Measurements from ENCODE around the gene TRIM42.

DNA sequence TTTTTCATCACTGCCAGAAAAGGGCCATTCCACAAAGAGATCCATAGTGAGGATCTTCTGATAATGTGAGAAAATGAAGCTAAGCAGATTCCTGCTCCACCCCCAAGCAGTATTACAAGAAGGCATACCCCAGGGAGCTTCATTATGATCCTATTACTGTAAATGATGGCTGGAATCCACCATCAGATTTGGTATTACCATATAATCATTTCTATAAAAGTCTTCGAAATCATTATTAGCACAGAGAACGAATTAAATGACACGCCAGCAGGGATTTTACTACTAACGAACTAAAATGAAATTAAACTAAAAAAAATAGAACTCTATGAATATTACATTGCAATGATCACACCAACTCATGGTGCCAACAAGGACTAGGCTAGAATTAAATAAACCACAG is 24.4 kb downstream of the TRIM42 start:
- TF ChIP-seq TAF1 (IDR thresholded peaks at IDR 0.05; ENCODE audit: borderline replicate concordance, insufficient read depth, low read length) (no peak), SIN3A (IDR thresholded peaks at IDR 0.05; ENCODE audit: borderline replicate concordance, insufficient read depth, low read length) (no peak), POLR2AphosphoS5 (IDR thresholded peaks at IDR 0.05; ENCODE audit: low read depth, low read length) (no peak), FOXP2 (optimal IDR thresholded peaks at IDR 0.05; ENCODE audit: borderline replicate concordance, extremely low read depth, extremely low read length, insufficient read depth) (no peak)
- TF ChIP-seq, protein P1, sequence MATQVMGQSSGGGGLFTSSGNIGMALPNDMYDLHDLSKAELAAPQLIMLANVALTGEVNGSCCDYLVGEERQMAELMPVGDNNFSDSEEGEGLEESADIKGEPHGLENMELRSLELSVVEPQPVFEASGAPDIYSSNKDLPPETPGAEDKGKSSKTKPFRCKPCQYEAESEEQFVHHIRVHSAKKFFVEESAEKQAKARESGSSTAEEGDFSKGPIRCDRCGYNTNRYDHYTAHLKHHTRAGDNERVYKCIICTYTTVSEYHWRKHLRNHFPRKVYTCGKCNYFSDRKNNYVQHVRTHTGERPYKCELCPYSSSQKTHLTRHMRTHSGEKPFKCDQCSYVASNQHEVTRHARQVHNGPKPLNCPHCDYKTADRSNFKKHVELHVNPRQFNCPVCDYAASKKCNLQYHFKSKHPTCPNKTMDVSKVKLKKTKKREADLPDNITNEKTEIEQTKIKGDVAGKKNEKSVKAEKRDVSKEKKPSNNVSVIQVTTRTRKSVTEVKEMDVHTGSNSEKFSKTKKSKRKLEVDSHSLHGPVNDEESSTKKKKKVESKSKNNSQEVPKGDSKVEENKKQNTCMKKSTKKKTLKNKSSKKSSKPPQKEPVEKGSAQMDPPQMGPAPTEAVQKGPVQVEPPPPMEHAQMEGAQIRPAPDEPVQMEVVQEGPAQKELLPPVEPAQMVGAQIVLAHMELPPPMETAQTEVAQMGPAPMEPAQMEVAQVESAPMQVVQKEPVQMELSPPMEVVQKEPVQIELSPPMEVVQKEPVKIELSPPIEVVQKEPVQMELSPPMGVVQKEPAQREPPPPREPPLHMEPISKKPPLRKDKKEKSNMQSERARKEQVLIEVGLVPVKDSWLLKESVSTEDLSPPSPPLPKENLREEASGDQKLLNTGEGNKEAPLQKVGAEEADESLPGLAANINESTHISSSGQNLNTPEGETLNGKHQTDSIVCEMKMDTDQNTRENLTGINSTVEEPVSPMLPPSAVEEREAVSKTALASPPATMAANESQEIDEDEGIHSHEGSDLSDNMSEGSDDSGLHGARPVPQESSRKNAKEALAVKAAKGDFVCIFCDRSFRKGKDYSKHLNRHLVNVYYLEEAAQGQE (IDR thresholded peaks at IDR 0.05; ENCODE audit: insufficient read depth in 1 of 2, low read depth in 2 of 2, low read length in 2 of 2), result no peak

Data from PFSK-1 (cell line).